Measurements from ENCODE around the gene RFC3. TPM values are rescaled to one million over a fixed set of nuclear protein-coding genes. Genes with fewer than 3 reads are reported as not detected.

Gene RFC3
- total RNA-seq, 1 experiment from 2014 or later, result 20.4 TPM

- CTCF ChIA-PET, result no interaction called here
Observed at GRCh38 chr13:33863188-33863789, 45.3 kb downstream of the RFC3 start.

GRCh38 chr13:33865945-33866344, 48.0 kb downstream of the RFC3 start:
- H3K79me2 ChIP-seq (ENCODE audit: low read depth), result no peaks in the 10 kb centered on the region
- no peak overlapping the region for H3K4me3 ChIP-seq
- no peaks in the 10 kb centered on the region for H3K36me3 ChIP-seq (ENCODE audit: low read depth)
- no peak overlapping the region for H3K27ac ChIP-seq
- no peak for DNase-seq
- TF ChIP-seq EZH2 (IDR thresholded peaks at IDR 0.05; ENCODE audit: low read depth) (no peak), CTCF (conservative IDR thresholded peaks at IDR 0.05) (no peak)
- no peaks in the 10 kb centered on the region for H3K27me3 ChIP-seq (ENCODE audit: insufficient read depth, low read depth)
- ChIA-PET POLR2A (ENCODE audit: unreplicated experiment) (interaction anchor here (0.7 kb wide), 1 partner anchor 77 kb away, joined by 5 read pairs; no protein-coding TSS in a partner anchor), CTCF (no interaction called here)
- intact Hi-C loops (cut with micrococcal nuclease; ENCODE audit: unreplicated experiment), result no loop called here
- H3K4me2 ChIP-seq, result no peak overlapping the region
- H2AFZ ChIP-seq, result no peak overlapping the region
- H3K9me3 ChIP-seq (ENCODE audit: insufficient read depth, low read depth), result 0 out of 2 replicates have a peak, but pooled peaks cover 4% of the 10 kb centered on the region
- no peaks in the 10 kb centered on the region for H3K9me2 ChIP-seq (ENCODE audit: insufficient read depth)
- H3K4me1 ChIP-seq (replicated peaks; ENCODE audit: insufficient read depth), result 0 out of 2 replicates have a peak, but pooled peaks cover 6% of the 10 kb centered on the region
- no TSS peak for BruUV-seq (replicated peaks)
- H3F3A ChIP-seq (ENCODE audit: insufficient read depth, low read depth), result 0 out of 2 replicates have a peak, but pooled peaks cover 7% of the 10 kb centered on the region
- no peaks in the 10 kb centered on the region for H4K20me1 ChIP-seq (ENCODE audit: insufficient read depth)

More at GRCh38 chr13:33863188-33863789, 45.3 kb downstream of the RFC3 start:
- TF ChIP-seq CTCF (conservative IDR thresholded peaks at IDR 0.05) (no peak), EZH2 (IDR thresholded peaks at IDR 0.05; ENCODE audit: low read depth) (no peak)
- Histone ChIP-seq H3K36me3 (ENCODE audit: low read depth) (no peaks in the 10 kb centered on the region), H3K9me3 (ENCODE audit: insufficient read depth, low read depth) (0 out of 2 replicates have a peak, but pooled peaks cover 3% of the 10 kb centered on the region), H3K4me3 (no peak overlapping the region), H3K27me3 (ENCODE audit: insufficient read depth, low read depth) (no peaks in the 10 kb centered on the region), H3K79me2 (ENCODE audit: low read depth) (no peaks in the 10 kb centered on the region), H3F3A (ENCODE audit: insufficient read depth, low read depth) (no peaks in the 10 kb centered on the region), H3K9me2 (ENCODE audit: insufficient read depth) (no peaks in the 10 kb centered on the region), H4K20me1 (ENCODE audit: insufficient read depth) (no peaks in the 10 kb centered on the region), H3K4me2 (no peak overlapping the region), H2AFZ (no peak overlapping the region), H3K4me1 (replicated peaks; ENCODE audit: insufficient read depth) (no peaks in the 10 kb centered on the region), H3K27ac (no peak overlapping the region)
- POLR2A ChIA-PET (ENCODE audit: unreplicated experiment), result no interaction called here
- intact Hi-C loops (cut with micrococcal nuclease; ENCODE audit: unreplicated experiment), result no loop called here
- no peak for DNase-seq
- BruUV-seq (replicated peaks), result no TSS peak

GRCh38 chr13:33867472-33867871, 49.5 kb downstream of the RFC3 start:
- no peaks in the 10 kb centered on the region for H3K36me3 ChIP-seq (ENCODE audit: low read depth)
- 0 out of 2 replicates have a peak, but pooled peaks cover 4% of the 10 kb centered on the region for H3K9me3 ChIP-seq (ENCODE audit: insufficient read depth, low read depth)
- H3K27ac ChIP-seq, result no peak overlapping the region
- CTCF ChIA-PET, result interaction anchor here (0.6 kb wide), 1 partner anchor 13 kb away, joined by 3 read pairs; no protein-coding TSS in a partner anchor
- no peaks in the 10 kb centered on the region; the same call in 1 of the 2 replicates for H4K20me1 ChIP-seq (ENCODE audit: insufficient read depth)
- no peak for TF ChIP-seq EZH2 (IDR thresholded peaks at IDR 0.05; ENCODE audit: low read depth)
- no peak for TF ChIP-seq CTCF (conservative IDR thresholded peaks at IDR 0.05)
- H3K4me2 ChIP-seq, result no peak overlapping the region
- no peak for DNase-seq
- no peaks in the 10 kb centered on the region for H3K9me2 ChIP-seq (ENCODE audit: insufficient read depth)
- no peaks in the 10 kb centered on the region for H3K79me2 ChIP-seq (ENCODE audit: low read depth)
- no peaks in the 10 kb centered on the region for H3K27me3 ChIP-seq (ENCODE audit: insufficient read depth, low read depth)
- H3K4me1 ChIP-seq (replicated peaks; ENCODE audit: insufficient read depth), result 0 out of 2 replicates have a peak, but pooled peaks cover 6% of the 10 kb centered on the region
- intact Hi-C loops (cut with micrococcal nuclease; ENCODE audit: unreplicated experiment), result no loop called here
- no peak overlapping the region for H3K4me3 ChIP-seq
- 0 out of 2 replicates have a peak, but pooled peaks cover 7% of the 10 kb centered on the region for H3F3A ChIP-seq (ENCODE audit: insufficient read depth, low read depth)
- H2AFZ ChIP-seq, result no peak overlapping the region
- POLR2A ChIA-PET (ENCODE audit: unreplicated experiment), result interaction anchor here (0.7 kb wide), 1 partner anchor 937 kb away, joined by 3 read pairs; no protein-coding TSS in a partner anchor
- BruUV-seq (replicated peaks), result no TSS peak

All from PC-9 (cell line).